Neural cell (in vitro differentiated cells): ENCODE results near the gene EPHA5.

Experiments used
- MXI1 ChIP-seq: fragments of 450-650 bp; conservative IDR thresholded peaks from 2 replicates; pipeline ENCODE4 v1.6.1; 2014; ENCODE audit warnings: antibody characterized with exemption, mild to moderate bottlenecking; ENCODE audit not compliant: poor library complexity, severe bottlenecking
- POLR2AphosphoS5 ChIP-seq: IDR thresholded peaks from 2 replicates; pipeline ENCODE4 v1.6.1; 2012
- TF ChIP-seq, protein P1 (sequence below): fragments of 450-650 bp; IDR thresholded peaks from 2 replicates; pipeline ENCODE4 v1.5.1; 2014; ENCODE audit warnings: antibody characterized with exemption, mild to moderate bottlenecking, moderate library complexity; ENCODE audit not compliant: poor library complexity, severe bottlenecking

DNA sequence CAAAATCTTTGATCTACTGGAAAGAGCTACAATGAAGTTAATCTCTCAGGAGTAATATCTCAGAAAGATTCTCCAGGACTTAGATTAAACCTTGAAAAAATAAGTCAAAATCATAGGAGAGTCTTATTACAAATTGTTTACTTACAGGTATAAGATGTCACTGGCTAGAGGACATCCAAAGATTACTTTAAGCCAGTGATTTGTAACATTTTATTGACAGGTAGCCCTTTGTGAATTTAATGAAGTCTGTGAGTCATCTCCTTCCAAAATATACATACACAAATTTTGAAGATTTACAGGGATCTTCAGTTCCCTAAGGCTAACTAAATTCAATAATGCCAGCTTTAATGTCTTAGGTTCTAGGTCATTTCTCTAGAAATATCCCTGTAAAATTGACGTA, 359.7 kb downstream of the EPHA5 start:
- TF ChIP-seq, protein P1, sequence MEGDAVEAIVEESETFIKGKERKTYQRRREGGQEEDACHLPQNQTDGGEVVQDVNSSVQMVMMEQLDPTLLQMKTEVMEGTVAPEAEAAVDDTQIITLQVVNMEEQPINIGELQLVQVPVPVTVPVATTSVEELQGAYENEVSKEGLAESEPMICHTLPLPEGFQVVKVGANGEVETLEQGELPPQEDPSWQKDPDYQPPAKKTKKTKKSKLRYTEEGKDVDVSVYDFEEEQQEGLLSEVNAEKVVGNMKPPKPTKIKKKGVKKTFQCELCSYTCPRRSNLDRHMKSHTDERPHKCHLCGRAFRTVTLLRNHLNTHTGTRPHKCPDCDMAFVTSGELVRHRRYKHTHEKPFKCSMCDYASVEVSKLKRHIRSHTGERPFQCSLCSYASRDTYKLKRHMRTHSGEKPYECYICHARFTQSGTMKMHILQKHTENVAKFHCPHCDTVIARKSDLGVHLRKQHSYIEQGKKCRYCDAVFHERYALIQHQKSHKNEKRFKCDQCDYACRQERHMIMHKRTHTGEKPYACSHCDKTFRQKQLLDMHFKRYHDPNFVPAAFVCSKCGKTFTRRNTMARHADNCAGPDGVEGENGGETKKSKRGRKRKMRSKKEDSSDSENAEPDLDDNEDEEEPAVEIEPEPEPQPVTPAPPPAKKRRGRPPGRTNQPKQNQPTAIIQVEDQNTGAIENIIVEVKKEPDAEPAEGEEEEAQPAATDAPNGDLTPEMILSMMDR, result no peak
- TF ChIP-seq MXI1, result no peak
- TF ChIP-seq POLR2AphosphoS5, result no peak
